Endothelial cell of umbilical vein (primary cell): ENCODE data around the gene SIM2. TPM values are rescaled to one million over a fixed set of nuclear protein-coding genes. Genes with fewer than 3 reads are reported as not detected.

Experiments
- BruUV-seq: library from RNA; stranded (reverse); fragments of 400-500 nt; replicated peaks from 2 replicates; lab custom pipeline; 2021; lab: Mats Ljungman, UMichigan
- CTCF ChIA-PET: fragments of 300-600, 350-600 bp; sonication (Branson Sonifier 250); formaldehyde crosslinking; loops from one replicate; lab custom pipeline; 2021; ENCODE audit warnings: antibody characterized with exemption, inconsistent platforms; lab: Charles Lee
- POLR2A ChIA-PET: fragments of 300-600, 350-600 bp; sonication (Branson Sonifier 250); formaldehyde crosslinking; loops from one replicate; lab custom pipeline; 2021; ENCODE audit warnings: antibody characterized with exemption, inconsistent platforms; lab: Charles Lee
- DNase-seq: peaks from one replicate; pipeline ENCODE4 v3.0.0-alpha.2; 2011; ENCODE audit warnings: low read depth, low spot score
- FAIRE-seq: peaks from 2 replicates; lab custom pipeline; 2011; peaks lifted over from hg19 to GRCh38; lab: Jason Lieb, UNC
- H2AFZ ChIP-seq: 2 replicates; pipeline ENCODE4 v1.6.0; 2012; ENCODE audit warnings: low read depth, low read length, control low read depth, inconsistent platforms
- H3K27ac ChIP-seq: 2 replicates; pipeline ENCODE4 v1.5.1; 2011; ENCODE audit warnings: low read depth, mild to moderate bottlenecking, control low read depth, low read length, moderate library complexity; ENCODE audit not compliant: insufficient read depth
- H3K27me3 ChIP-seq, 2 experiments: 2 replicates each; pipeline versions ENCODE4 v1.6.0 to v1.6.1; 2011; ENCODE audit warnings: low read length in 2 of 2, mixed read lengths in 1 of 2; ENCODE audit not compliant: control insufficient read depth in 2 of 2, insufficient read depth in 2 of 2
- H3K36me3 ChIP-seq, 2 experiments: 2 replicates in 1 of 2; 3 replicates in 1 of 2; pipeline ENCODE4 v1.5.1; 2011; ENCODE audit warnings: low read length in 2 of 2, mild to moderate bottlenecking in 1 of 2, moderate library complexity in 1 of 2; ENCODE audit not compliant: control insufficient read depth in 2 of 2, insufficient read depth in 2 of 2; ENCODE audit errors: extremely low read depth in 1 of 2
- H3K4me1 ChIP-seq: 3 replicates; pipeline ENCODE4 v1.5.1; 2011; ENCODE audit warnings: mild to moderate bottlenecking, low read length; ENCODE audit not compliant: control insufficient read depth, insufficient read depth; ENCODE audit errors: extremely low read depth
- H3K4me2 ChIP-seq: 2 replicates; pipeline ENCODE4 v1.6.1; 2011; ENCODE audit warnings: low read length, control low read depth, mixed read lengths; ENCODE audit not compliant: insufficient read depth
- H3K4me3 ChIP-seq, 3 experiments: fragments of 200-600 bp in 1 of 3; sonication (generic), shearing (Covaris generic) in 1 of 3; replicated peaks in 1 of 3; 2 replicates each; pipeline ENCODE4 v1.5.1; 2011 to 2016; ENCODE audit warnings: control low read depth in 3 of 3, low read length in 3 of 3, mild to moderate bottlenecking in 2 of 3, inconsistent platforms in 1 of 3, low read depth in 1 of 3, moderate library complexity in 1 of 3; ENCODE audit not compliant: insufficient read depth in 1 of 3
- H3K79me2 ChIP-seq: 2 replicates; pipeline ENCODE4 v1.6.0; 2012; ENCODE audit warnings: low read length, inconsistent platforms; ENCODE audit not compliant: control insufficient read depth, insufficient read depth
- H3K9ac ChIP-seq: replicated peaks from 2 replicates; pipeline ENCODE3; 2011; ENCODE audit warnings: low read length, control low read depth; ENCODE audit not compliant: insufficient read depth; ENCODE audit errors: extremely low read depth
- H3K9me1 ChIP-seq: replicated peaks from 3 replicates; pipeline ENCODE4 v1.6.0; 2011; ENCODE audit warnings: mild to moderate bottlenecking, low read length; ENCODE audit not compliant: control insufficient read depth, insufficient read depth; ENCODE audit errors: extremely low read depth
- H3K9me3 ChIP-seq: replicated peaks from 2 replicates; pipeline ENCODE4 v1.5.1; 2012; ENCODE audit warnings: low read length, inconsistent platforms; ENCODE audit not compliant: control insufficient read depth, insufficient read depth
- H4K20me1 ChIP-seq: replicated peaks from 2 replicates; pipeline ENCODE3; 2011; ENCODE audit warnings: mild to moderate bottlenecking, low read length; ENCODE audit not compliant: control insufficient read depth, insufficient read depth; ENCODE audit errors: extremely low read depth
- CTCF ChIP-seq, 2 donors: IDR thresholded peaks; 1 replicate in 1 of 2; 2 replicates in 1 of 2; pipeline ENCODE4 v1.5.1; 2011; ENCODE audit warnings: low read length in 2 of 2, mild to moderate bottlenecking in 2 of 2, moderate library complexity in 2 of 2, control low read depth in 1 of 2, inconsistent platforms in 1 of 2, low read depth in 1 of 2; ENCODE audit not compliant: insufficient read depth in 1 of 2; ENCODE audit errors: extremely low read depth in 1 of 2
- EZH2 ChIP-seq: IDR thresholded peaks from 2 replicates; pipeline ENCODE4 v1.6.1; 2012; ENCODE audit warnings: borderline replicate concordance, low read depth, mild to moderate bottlenecking, moderate library complexity, low read length, inconsistent platforms; ENCODE audit not compliant: severe bottlenecking
- FOS ChIP-seq: IDR thresholded peaks from 2 replicates; pipeline ENCODE4 v1.6.1; 2011; ENCODE audit warnings: mild to moderate bottlenecking, low read length, moderate library complexity, borderline replicate concordance; ENCODE audit not compliant: insufficient read depth
- GATA2 ChIP-seq: IDR thresholded peaks from 2 replicates; pipeline ENCODE4 v1.7.0; 2011; ENCODE audit warnings: low read depth, mild to moderate bottlenecking, moderate library complexity, mixed read lengths, low read length; ENCODE audit not compliant: insufficient read length, insufficient read depth
- JUN ChIP-seq: IDR thresholded peaks from 2 replicates; pipeline ENCODE4 v1.6.1; 2011; ENCODE audit warnings: borderline replicate concordance, low read depth; ENCODE audit not compliant: insufficient read length, insufficient read depth
- MAX ChIP-seq: IDR thresholded peaks from 2 replicates; pipeline ENCODE4 v1.6.1; 2011; ENCODE audit not compliant: insufficient read depth, insufficient read length
- MYC ChIP-seq: IDR thresholded peaks from one replicate; pipeline ENCODE4 v1.6.1; 2011; ENCODE audit warnings: mild to moderate bottlenecking, low read depth, low read length
- POLR2A ChIP-seq: IDR thresholded peaks from 2 replicates; pipeline ENCODE4 v1.6.1; 2012; ENCODE audit warnings: low read depth, mild to moderate bottlenecking, control low read depth, low read length
- POLR2AphosphoS5 ChIP-seq: IDR thresholded peaks from 2 replicates; pipeline ENCODE4 v1.6.1; 2012; ENCODE audit warnings: low read depth, mild to moderate bottlenecking, control low read depth, low read length, moderate library complexity; ENCODE audit not compliant: insufficient read depth
- dilution Hi-C: fragments of 300-500 bp; cut with MboI; formaldehyde crosslinking; loops from one replicate; pipeline ENCODE4 v1.15.0; 2019; ENCODE audit warnings: low sequenced_read_pairs; ENCODE audit not compliant: extremely low pct_ligation_motif_present
- intact Hi-C: fragments of 100-400 bp; cut with micrococcal nuclease; formaldehyde crosslinking; loops from one replicate; pipeline ENCODE4 v1.10.0; 2022
- polyA plus RNA-seq, 4 experiments: library from polyadenylated mRNA; depleted of rRNA in 3 of 4; stranded (reverse) in 3 of 4; unstranded in 1 of 4; fragments of >200 nt; gene quantifications; 2 replicates each; pipeline versions ENCODE4 v1.2.1 to v1.2.3, GENCODE V29; 2011 to 2012; ENCODE audit warnings: missing spikeins in 1 of 4
- total RNA-seq: library from RNA; stranded (reverse); gene quantifications from 2 replicates; pipeline ENCODE4 v1.2.3, GENCODE V29; 2021

SIM2 gene
- total and polyA plus RNA-seq, 2 donors (not counting 3 experiments of a cell fraction or from before 2014, with no cell fraction given) = not detected

- Histone ChIP-seq H3K79me2 (no peaks in the 10 kb centered on the region), H3K27ac (no peak overlapping the region), H3K4me1 (peaks cover 3% of the 10 kb centered on the region), H3K36me3 (no peaks in the 10 kb centered on the region), H3K4me2 (no peak overlapping the region), H3K9ac (no peak overlapping the region), H3K9me1 (no peaks in the 10 kb centered on the region), H3K27me3 (peaks cover 0 to 10% of the 10 kb centered on the region in 2 experiments), H3K9me3 (no peaks in the 10 kb centered on the region), H2AFZ (no peak overlapping the region), H4K20me1 (no peaks in the 10 kb centered on the region), H3K4me3 (no peak overlapping the region)
- TF ChIP-seq POLR2A (no peak), JUN (no peak), FOS (no peak), MYC (no peak), POLR2AphosphoS5 (no peak), CTCF (IDR thresholded peaks at IDR 0.05; ENCODE audit: extremely low read depth in 1 of 2, insufficient read depth in 1 of 2, low read depth in 1 of 2, low read length in 2 of 2) (no peak), MAX (no peak), EZH2 (no peak), GATA2 (no peak)
- DNase-seq (no peak), FAIRE-seq (no peak)
- no TSS peak for BruUV-seq
- dilution Hi-C loops (no loop called here), intact Hi-C loops (loop anchor here (5.0 kb wide), 1 partner anchor 242 kb away; no protein-coding TSS in a partner anchor)
- POLR2A ChIA-PET = no interaction called here
- CTCF ChIA-PET = interaction anchor here (0.9 to 5.8 kb wide), 4 partner anchors 110 to 183 kb away, joined by 4 to 34 read pairs (median 27); no protein-coding TSS in a partner anchor
Observed at GRCh38 chr21:36744560-36745231, 45.8 kb downstream of the SIM2 start.
